Sigmoid colon (tissue), 7 donors: ENCODE results near the gene METRN. TPM values are rescaled to one million over a fixed set of nuclear protein-coding genes. Genes with fewer than 3 reads are reported as not detected.

Experiments used
- DNase-seq: peaks from one replicate; pipeline ENCODE4 v3.0.0-alpha.2; 2019
- H3K27ac ChIP-seq, 4 donors: fragments of 200-600 bp; sonication (generic); one replicate each; pipeline ENCODE4 v1.5.1; 2016 to 2019; ENCODE audit warnings: mild to moderate bottlenecking in 1 of 4
- H3K27me3 ChIP-seq, 3 donors: fragments of 200-600 bp; sonication (generic); one replicate each; pipeline ENCODE4 v1.5.1; 2019; ENCODE audit warnings: mild to moderate bottlenecking in 1 of 3
- H3K36me3 ChIP-seq, 4 donors: fragments of 200-600 bp; sonication (generic); one replicate each; pipeline ENCODE4 v1.5.1; 2016 to 2019
- H3K4me1 ChIP-seq, 4 donors: fragments of 200-600 bp; sonication (generic); one replicate each; pipeline ENCODE4 v1.5.1; 2017 to 2019
- H3K4me3 ChIP-seq, 4 donors: fragments of 200-600 bp; sonication (generic); one replicate each; pipeline ENCODE4 v1.5.1; 2017 to 2019; ENCODE audit warnings: mild to moderate bottlenecking in 2 of 4, moderate library complexity in 1 of 4
- H3K9me3 ChIP-seq, 4 donors: fragments of 200-600 bp in 3 of 4; sonication (generic) in 3 of 4; one replicate each; pipeline versions ENCODE4 v1.5.1 to v1.6.1; 2013 to 2019
- CTCF ChIP-seq, 4 experiments: fragments of 450-650 bp in 3 of 4; fragments of 200-600 bp in 1 of 4; IDR thresholded peaks; one replicate each; pipeline ENCODE4 v1.5.1; 2016 to 2019; ENCODE audit warnings: antibody characterized with exemption in 4 of 4, mild to moderate bottlenecking in 3 of 4, moderate library complexity in 2 of 4
- EP300 ChIP-seq, 4 donors: sonication (generic); formaldehyde crosslinking; IDR thresholded peaks; one replicate each; pipeline ENCODE4 v1.6.1; 2017; ENCODE audit warnings: antibody characterized with exemption in 4 of 4
- POLR2A ChIP-seq, 2 donors: fragments of 450-650 bp; IDR thresholded peaks; one replicate each; pipeline ENCODE4 v1.6.1; 2016; ENCODE audit warnings: antibody characterized with exemption in 2 of 2, mild to moderate bottlenecking in 2 of 2, moderate library complexity in 2 of 2
- POLR2AphosphoS5 ChIP-seq, 4 donors: sonication (generic); formaldehyde crosslinking; IDR thresholded peaks; one replicate each; pipeline ENCODE4 v1.6.1; 2017; ENCODE audit warnings: antibody characterized with exemption in 4 of 4
- WGBS, 2 donors: extraction: QIAGEN DNeasy Blood & Tissue Kit; methylation state at CpG; one replicate each; pipeline ENCODE4 v1.1.7; 2013; 5-methylcytosine and 5-hydroxymethylcytosine counted together
- intact Hi-C: fragments of 100-400 bp; cut with DNase I; formaldehyde crosslinking; loops from one replicate; pipeline ENCODE4 v1.15.1; 2023
- polyA plus RNA-seq, 3 donors: library from polyadenylated mRNA; stranded (reverse); fragments of 200-250 nt; gene quantifications; one replicate each; pipeline ENCODE4 v1.2.3, GENCODE V29; 2013
- total RNA-seq, 4 donors: library from RNA; depleted of rRNA; stranded (reverse); fragments of >200 nt; gene quantifications; one replicate each; pipeline ENCODE4 v1.1.0, GENCODE V29; 2016
- donor health status: healthy with polysubstance abuse.
- donor health status: Bipolar disorder and iron deficiency.
- donor health status: healthy.

The METRN gene
- total and polyA plus RNA-seq, 7 donors, result 16.5 to 49.9 (median 31.8) TPM

GRCh38 chr16:761625-762513, 47.0 kb downstream of the METRN start:
- H3K27me3 ChIP-seq, result peaks cover 0 to 19% (median 0%) of the 10 kb centered on the region in 3 donors
- H3K4me3 ChIP-seq, result no peak overlapping the region
- H3K9me3 ChIP-seq, result no peaks in the 10 kb centered on the region
- no peak overlapping the region for H3K27ac ChIP-seq
- TF ChIP-seq POLR2AphosphoS5 (IDR thresholded peaks at IDR 0.05) (no peak), POLR2A (IDR thresholded peaks at IDR 0.05) (no peak), EP300 (IDR thresholded peaks at IDR 0.05) (no peak), CTCF (IDR thresholded peaks at IDR 0.05) (no peak)
- DNase-seq, result no peak
- WGBS, 2 donors, result 26 to 63% methylated on average over 22 of the region's 22 CpGs
- H3K36me3 ChIP-seq, result no peaks in the 10 kb centered on the region
- intact Hi-C loops, result no loop called here
- no peaks in the 10 kb centered on the region for H3K4me1 ChIP-seq

- TF ChIP-seq CTCF (IDR thresholded peaks at IDR 0.05) (no peak), POLR2A (IDR thresholded peaks at IDR 0.05) (no peak), POLR2AphosphoS5 (IDR thresholded peaks at IDR 0.05) (no peak), EP300 (IDR thresholded peaks at IDR 0.05) (no peak)
- no peaks in the 10 kb centered on the region for H3K36me3 ChIP-seq
- no peak overlapping the region for H3K27ac ChIP-seq
- no peaks in the 10 kb centered on the region for H3K4me1 ChIP-seq
- no peaks in the 10 kb centered on the region for H3K9me3 ChIP-seq
- intact Hi-C loops, result no loop called here
- H3K4me3 ChIP-seq, result no peak overlapping the region
- no peak for DNase-seq
- 62 to 80% methylated on average over 17 of the region's 17 CpGs for WGBS, 2 donors
- peaks cover 0 to 19% (median 0%) of the 10 kb centered on the region in 3 donors for H3K27me3 ChIP-seq
Measured at GRCh38 chr16:762595-763268, 47.8 kb downstream of the METRN start.

GRCh38 chr16:763369-764183, 48.7 kb downstream of the METRN start:
- WGBS, 2 donors, result 54 to 81% methylated on average over 21 of the region's 21 CpGs
- Histone ChIP-seq H3K27me3 (peaks cover 0 to 19% (median 0%) of the 10 kb centered on the region in 3 donors), H3K36me3 (no peaks in the 10 kb centered on the region), H3K4me1 (no peaks in the 10 kb centered on the region), H3K9me3 (no peaks in the 10 kb centered on the region), H3K27ac (no peak overlapping the region), H3K4me3 (no peak overlapping the region)
- TF ChIP-seq EP300 (IDR thresholded peaks at IDR 0.05) (no peak), CTCF (IDR thresholded peaks at IDR 0.05) (no peak), POLR2AphosphoS5 (IDR thresholded peaks at IDR 0.05) (no peak), POLR2A (IDR thresholded peaks at IDR 0.05) (no peak)
- intact Hi-C loops, result no loop called here
- no peak for DNase-seq

GRCh38 chr16:764184-764750, 49.3 kb downstream of the METRN start:
- no peaks in the 10 kb centered on the region for H3K4me1 ChIP-seq
- no peak overlapping the region for H3K27ac ChIP-seq
- no peak for DNase-seq
- H3K9me3 ChIP-seq, result no peaks in the 10 kb centered on the region
- intact Hi-C loops, result no loop called here
- 70 to 81% methylated on average over 20 of the region's 20 CpGs for WGBS, 2 donors
- no peak overlapping the region for H3K4me3 ChIP-seq
- TF ChIP-seq POLR2A (IDR thresholded peaks at IDR 0.05) (no peak), EP300 (IDR thresholded peaks at IDR 0.05) (no peak), POLR2AphosphoS5 (IDR thresholded peaks at IDR 0.05) (no peak), CTCF (IDR thresholded peaks at IDR 0.05) (no peak)
- no peaks in the 10 kb centered on the region for H3K36me3 ChIP-seq
- H3K27me3 ChIP-seq, result peaks cover 0 to 25% (median 0%) of the 10 kb centered on the region in 3 donors
